ENCODE data around the gene POFUT1.
"Not testable (repeated sequence)": the region's sequence is repeated elsewhere in the genome, so short reads cannot be mapped to it uniquely, and the experiment has no call there.

The POFUT1 gene

GRCh38 chr20:32271620-32272019 is 63.9 kb downstream of the POFUT1 start:
- Histone ChIP-seq H3K36me3 (ENCODE audit: control insufficient read depth in 2 of 2, insufficient read depth in 1 of 2, low read length in 2 of 2) (no peaks in the 10 kb centered on the region), H3K4me3 (ENCODE audit: low read depth, low read length) (no peak overlapping the region), H3K4me1 (ENCODE audit: control insufficient read depth, insufficient read depth, low read length) (peaks cover 7% of the 10 kb centered on the region; the same call in 1 of the 2 replicates), H3K27ac (ENCODE audit: extremely low read depth, low read depth, low read length) (no peak overlapping the region), H3K9me3 (ENCODE audit: control insufficient read depth, insufficient read depth, low read depth, low read length) (no peaks in the 10 kb centered on the region)
- ChIA-PET POLR2A (no interaction called here), CTCF (no interaction called here)
- TF ChIP-seq REST (tag by site-specific recombination; IDR thresholded peaks at IDR 0.05) = peak; percentile 61
- TF ChIP-seq ZNF514 (tag by site-specific recombination; IDR thresholded peaks at IDR 0.05) = no peak

- no peaks in the 10 kb centered on the region for H3K36me3 ChIP-seq (ENCODE audit: control insufficient read depth in 2 of 2, insufficient read depth in 1 of 2, low read length in 2 of 2)
- H3K9me3 ChIP-seq (ENCODE audit: control insufficient read depth, insufficient read depth, low read depth, low read length) = no peaks in the 10 kb centered on the region
- CTCF ChIA-PET = interaction anchor here (0.6 kb wide), 1 partner anchor 462 kb away, joined by 4 read pairs; no protein-coding TSS in a partner anchor
- peaks cover 7% of the 10 kb centered on the region; the same call in 1 of the 2 replicates for H3K4me1 ChIP-seq (ENCODE audit: control insufficient read depth, insufficient read depth, low read length)
- no peak overlapping the region for H3K27ac ChIP-seq (ENCODE audit: extremely low read depth, low read depth, low read length)
- TF ChIP-seq ZNF26 (tag by site-specific recombination; IDR thresholded peaks at IDR 0.05) = no peak
- TF ChIP-seq ZNF146 (tag by site-specific recombination; IDR thresholded peaks at IDR 0.05) = no peak
- TF ChIP-seq KLF10 (tag by site-specific recombination; IDR thresholded peaks at IDR 0.05) = no peak
- TF ChIP-seq ZNF311 (tag by site-specific recombination; IDR thresholded peaks at IDR 0.05; ENCODE audit: borderline replicate concordance) = no peak
- no peak for TF ChIP-seq KLF9 (tag by site-specific recombination; IDR thresholded peaks at IDR 0.05; ENCODE audit: low read depth)
- TF ChIP-seq ZSCAN4 (tag by site-specific recombination; IDR thresholded peaks at IDR 0.05) = no peak
- no peak for TF ChIP-seq TRIM28 (IDR thresholded peaks at IDR 0.05; ENCODE audit: borderline replicate concordance, low read length)
- no peak for TF ChIP-seq ZFP69B (tag by site-specific recombination; IDR thresholded peaks at IDR 0.05)
- no peak for TF ChIP-seq ZBTB20 (tag by site-specific recombination; IDR thresholded peaks at IDR 0.05)
- TF ChIP-seq ZNF274 (IDR thresholded peaks at IDR 0.05; ENCODE audit: low read length) = no peak
- no peak for TF ChIP-seq ZNF274 (tag by site-specific recombination; IDR thresholded peaks at IDR 0.05; ENCODE audit: borderline replicate concordance)
- TF ChIP-seq ZNF214 (tag by site-specific recombination; IDR thresholded peaks at IDR 0.05; ENCODE audit: borderline replicate concordance) = no peak
- TF ChIP-seq ZFHX2 (tag by site-specific recombination; conservative IDR thresholded peaks at IDR 0.05) = no peak
- TF ChIP-seq ZNF433 (tag by site-specific recombination; IDR thresholded peaks at IDR 0.05; ENCODE audit: low read depth) = no peak
- TF ChIP-seq ZNF658 (tag by site-specific recombination; IDR thresholded peaks at IDR 0.05) = no peak
- TF ChIP-seq ZBTB48 (tag by site-specific recombination; IDR thresholded peaks at IDR 0.05) = no peak
- TF ChIP-seq ZNF621 (tag by site-specific recombination; IDR thresholded peaks at IDR 0.05) = no peak
- TF ChIP-seq ZNF585B (tag by site-specific recombination; IDR thresholded peaks at IDR 0.05) = no peak
- POLR2A ChIA-PET = no interaction called here
- no peak overlapping the region for H3K4me3 ChIP-seq (ENCODE audit: low read depth, low read length)
Observed at GRCh38 chr20:32274359-32274758, 66.7 kb downstream of the POFUT1 start.

GRCh38 chr20:32275163-32275562 is 67.5 kb downstream of the POFUT1 start:
- POLR2A ChIA-PET; H3K9me3 ChIP-seq (ENCODE audit: control insufficient read depth, insufficient read depth, low read depth, low read length); H3K4me3 ChIP-seq (ENCODE audit: low read depth, low read length); H3K36me3 ChIP-seq (ENCODE audit: control insufficient read depth in 2 of 2, insufficient read depth in 1 of 2, low read length in 2 of 2); CTCF ChIA-PET; H3K27ac ChIP-seq (ENCODE audit: extremely low read depth, low read depth, low read length); H3K4me1 ChIP-seq (ENCODE audit: control insufficient read depth, insufficient read depth, low read length): not testable (repeated sequence)
